ENCODE measurements around the gene LST1.

The LST1 gene

GRCh38 chr6:31619805-31620585 lies 33.9 kb downstream of the LST1 start:
- peak; percentile 93 to 99 for DNase-seq (ENCODE audit: low read depth in 2 of 2)

GRCh38 chr6:31620586-31621319 lies 34.7 kb downstream of the LST1 start, which contains the start of gene PRRC2A:
Gene PRRC2A, plus strand, starts transcription at chr6:31620715. Its CDS starts 2,075 bp downstream, at chr6:31622790.
- peak; percentile 28 to 99 for DNase-seq (ENCODE audit: low read depth in 2 of 2)

DNA sequence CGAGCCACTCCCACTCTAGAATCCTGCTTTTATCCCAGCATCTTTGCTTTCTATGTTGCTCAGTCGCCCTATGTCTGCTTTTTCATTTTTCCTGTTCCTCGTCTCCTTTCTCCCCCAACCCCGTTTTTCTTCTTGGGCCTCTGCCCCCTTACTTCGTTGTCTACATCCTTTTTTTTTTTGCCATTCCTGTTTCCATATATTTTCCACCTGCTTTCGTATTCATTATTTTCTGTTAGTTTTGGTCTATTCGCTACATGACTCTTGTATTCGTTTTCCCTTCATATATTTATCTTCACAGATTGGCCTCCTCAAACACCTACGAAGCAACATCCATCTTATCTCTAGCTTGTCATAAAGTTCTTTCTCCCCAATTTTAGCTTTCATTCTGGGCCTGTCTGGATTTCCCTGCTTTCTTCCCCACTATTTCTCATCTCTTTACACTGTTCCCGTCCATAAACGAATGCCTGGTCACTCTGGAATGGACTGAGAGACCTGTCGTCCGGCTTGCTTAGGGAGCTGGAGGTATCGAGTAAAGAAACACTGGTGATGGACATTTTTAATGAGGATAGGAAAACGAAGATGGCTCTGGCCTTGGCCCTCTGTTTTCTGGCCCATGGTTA lies 35.4 kb downstream of the LST1 start:
- no peak for DNase-seq (ENCODE audit: low read depth in 2 of 2)

DNA sequence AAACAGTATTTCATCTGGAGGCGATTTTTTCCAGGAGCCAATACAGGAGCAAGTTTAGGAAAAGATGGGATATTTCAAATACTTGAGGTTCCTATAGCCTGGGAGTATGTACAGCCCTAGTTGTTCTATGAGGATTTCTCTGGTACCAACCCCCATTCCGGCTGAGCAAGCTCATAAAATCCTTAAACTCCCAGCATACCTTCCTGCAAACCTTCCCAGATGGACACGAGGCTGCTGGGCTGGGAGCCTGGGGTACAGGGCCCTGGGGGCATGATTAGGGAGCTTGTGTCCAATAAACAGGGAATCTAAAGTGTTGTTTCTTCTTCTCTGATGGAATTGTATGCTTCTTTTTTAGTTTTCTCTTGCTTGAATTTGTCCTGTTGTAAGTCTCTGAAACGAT lies 35.9 kb downstream of the LST1 start:
- DNase-seq (ENCODE audit: low read depth in 2 of 2), result no peak

DNA sequence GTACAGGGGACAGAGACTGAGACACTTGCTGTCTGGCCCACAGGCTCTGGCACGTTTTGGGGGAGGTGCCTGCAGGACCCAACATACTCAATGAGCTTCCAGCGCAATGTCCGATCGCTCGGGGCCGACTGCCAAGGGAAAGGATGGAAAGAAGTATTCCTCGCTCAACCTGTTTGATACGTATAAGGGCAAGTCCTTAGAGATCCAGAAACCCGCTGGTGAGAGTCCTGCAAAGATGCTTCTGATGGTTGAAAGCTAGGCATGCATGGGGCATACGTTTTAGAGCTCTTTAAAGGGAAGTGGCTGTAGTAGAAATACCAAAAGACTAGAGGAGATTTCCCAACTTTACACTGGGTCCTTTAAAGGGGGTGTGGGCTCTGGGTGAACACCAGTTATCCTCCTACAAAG lies 36.6 kb downstream of the LST1 start:
- DNase-seq (ENCODE audit: low read depth in 2 of 2), result no peak

- DNase-seq (ENCODE audit: low read depth in 2 of 2), result no peak
Observed at GRCh38 chr6:31624070-31624469, 38.0 kb downstream of the LST1 start.

GRCh38 chr6:31626952-31627351 lies 40.9 kb downstream of the LST1 start:
- no peak for DNase-seq (ENCODE audit: low read depth in 2 of 2)

- no peak for DNase-seq (ENCODE audit: low read depth in 2 of 2)
Observed at GRCh38 chr6:31627690-31628287, 41.7 kb downstream of the LST1 start.

DNA sequence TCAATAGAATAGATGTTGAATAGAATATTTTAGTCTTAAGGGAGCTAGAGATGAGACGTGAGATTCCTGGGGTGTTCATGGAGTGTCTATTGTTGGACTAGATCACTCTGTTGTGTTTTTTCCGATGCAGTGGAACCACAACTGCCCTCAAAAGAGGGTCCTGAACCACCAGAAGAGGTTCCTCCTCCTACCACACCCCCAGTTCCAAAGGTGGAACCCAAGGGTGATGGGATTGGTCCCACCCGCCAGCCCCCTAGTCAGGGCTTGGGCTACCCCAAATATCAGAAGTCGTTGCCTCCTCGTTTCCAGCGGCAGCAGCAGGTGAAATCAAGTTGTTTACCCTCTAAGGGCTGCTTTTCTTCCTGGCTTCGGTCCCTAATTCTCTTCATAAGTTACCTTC lies 42.9 kb downstream of the LST1 start:
- no peak for DNase-seq (ENCODE audit: low read depth in 2 of 2)

DNA sequence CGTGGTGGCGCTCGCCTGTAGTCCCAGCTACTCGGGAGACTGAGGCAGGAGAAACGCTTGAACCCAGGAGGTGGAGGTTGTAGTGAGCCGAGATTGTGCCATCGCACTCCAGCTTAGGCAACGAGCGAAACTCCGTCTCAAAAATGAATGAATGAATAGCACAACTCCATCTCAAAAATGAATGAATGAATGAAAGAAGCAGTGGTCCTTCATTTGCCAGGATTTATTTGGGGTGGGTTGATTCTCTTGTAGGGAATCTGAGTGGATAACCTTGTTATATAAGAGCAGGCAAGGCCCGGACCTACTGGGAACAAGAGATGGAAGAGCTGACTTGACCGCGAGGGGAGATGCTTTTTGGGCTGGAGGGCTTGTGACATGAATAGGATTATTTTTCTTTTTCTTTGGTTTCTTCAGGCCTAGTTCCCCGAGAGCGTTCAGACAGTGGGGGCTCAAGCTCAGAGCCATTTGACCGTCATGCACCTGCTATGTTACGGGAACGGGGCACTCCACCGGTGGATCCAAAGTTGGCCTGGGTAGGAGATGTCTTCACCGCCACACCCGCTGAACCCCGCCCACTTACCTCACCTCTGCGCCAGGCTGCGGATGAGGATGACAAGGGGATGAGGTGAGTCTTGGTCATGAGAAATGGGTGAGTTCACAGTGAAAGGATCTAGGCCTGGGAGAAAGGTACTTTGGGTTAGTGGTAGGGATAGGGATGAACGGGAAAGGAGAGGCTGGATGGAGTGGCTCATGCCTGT lies 44.3 kb downstream of the LST1 start:
- no peak for DNase-seq (ENCODE audit: low read depth in 2 of 2)

DNA sequence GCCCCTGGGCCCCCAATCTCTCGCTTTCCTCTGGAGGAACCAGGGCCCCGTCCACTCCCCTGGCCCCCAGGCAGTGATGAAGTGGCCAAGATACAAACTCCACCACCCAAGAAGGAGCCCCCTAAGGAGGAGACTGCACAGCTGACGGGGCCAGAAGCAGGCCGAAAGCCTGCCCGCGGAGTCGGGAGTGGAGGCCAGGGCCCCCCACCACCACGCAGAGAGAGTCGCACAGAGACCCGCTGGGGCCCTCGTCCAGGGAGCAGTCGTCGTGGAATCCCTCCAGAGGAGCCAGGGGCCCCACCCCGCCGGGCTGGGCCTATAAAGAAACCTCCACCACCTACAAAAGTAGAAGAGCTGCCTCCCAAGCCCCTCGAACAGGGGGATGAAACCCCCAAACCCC lies 45.1 kb downstream of the LST1 start:
- DNase-seq (ENCODE audit: low read depth in 2 of 2), result no peak

DNA sequence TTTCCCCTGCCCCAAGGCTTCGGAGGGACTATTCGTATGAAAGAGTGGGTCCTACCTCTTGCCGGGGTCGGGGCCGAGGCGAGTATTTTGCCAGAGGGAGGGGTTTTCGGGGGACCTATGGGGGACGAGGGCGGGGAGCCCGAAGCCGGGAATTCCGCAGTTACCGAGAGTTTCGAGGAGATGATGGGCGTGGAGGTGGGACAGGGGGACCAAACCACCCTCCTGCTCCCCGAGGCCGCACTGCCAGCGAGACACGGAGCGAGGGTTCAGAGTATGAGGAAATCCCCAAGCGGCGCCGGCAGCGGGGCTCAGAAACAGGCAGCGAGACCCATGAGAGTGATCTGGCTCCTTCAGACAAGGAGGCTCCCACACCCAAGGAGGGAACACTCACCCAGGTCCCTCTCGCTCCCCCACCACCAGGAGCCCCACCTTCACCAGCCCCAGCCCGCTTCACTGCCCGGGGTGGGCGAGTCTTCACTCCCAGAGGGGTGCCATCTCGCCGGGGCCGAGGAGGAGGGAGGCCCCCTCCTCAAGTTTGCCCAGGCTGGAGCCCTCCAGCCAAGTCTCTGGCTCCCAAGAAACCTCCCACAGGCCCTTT lies 45.7 kb downstream of the LST1 start:
- no peak for DNase-seq (ENCODE audit: low read depth in 2 of 2)

DNA sequence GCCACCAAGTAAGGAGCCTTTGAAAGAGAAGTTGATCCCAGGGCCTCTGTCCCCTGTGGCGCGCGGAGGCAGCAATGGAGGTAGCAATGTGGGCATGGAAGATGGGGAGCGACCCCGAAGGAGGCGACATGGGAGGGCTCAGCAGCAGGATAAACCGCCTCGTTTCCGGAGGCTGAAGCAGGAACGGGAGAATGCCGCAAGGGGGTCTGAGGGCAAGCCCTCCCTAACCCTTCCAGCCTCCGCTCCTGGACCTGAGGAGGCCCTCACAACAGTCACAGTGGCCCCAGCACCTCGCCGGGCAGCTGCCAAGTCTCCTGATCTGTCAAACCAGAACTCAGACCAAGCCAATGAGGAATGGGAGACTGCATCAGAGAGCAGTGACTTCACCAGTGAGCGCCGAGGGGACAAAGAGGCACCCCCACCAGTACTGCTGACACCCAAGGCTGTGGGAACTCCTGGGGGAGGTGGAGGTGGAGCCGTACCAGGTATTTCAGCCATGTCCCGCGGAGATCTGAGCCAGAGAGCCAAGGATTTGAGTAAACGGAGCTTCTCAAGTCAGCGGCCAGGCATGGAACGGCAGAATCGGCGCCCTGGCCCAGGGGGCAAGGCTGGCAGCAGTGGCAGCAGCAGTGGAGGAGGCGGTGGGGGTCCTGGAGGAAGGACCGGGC lies 46.3 kb downstream of the LST1 start:
- no peak for DNase-seq (ENCODE audit: low read depth in 2 of 2)

- no peak for DNase-seq (ENCODE audit: low read depth in 2 of 2)
Observed at GRCh38 chr6:31633447-31633846, 47.4 kb downstream of the LST1 start.

- DNase-seq (ENCODE audit: low read depth in 2 of 2), result no peak
Observed at GRCh38 chr6:31634131-31634530, 48.1 kb downstream of the LST1 start.

- DNase-seq (ENCODE audit: low read depth in 2 of 2), result no peak
Observed at GRCh38 chr6:31634969-31635575, 49.0 kb downstream of the LST1 start.

GRCh38 chr6:31636698-31637596 lies 50.9 kb downstream of the LST1 start:
- no peak for DNase-seq (ENCODE audit: low read depth in 2 of 2)
